SH-SY5Y (cell line): Measurements from ENCODE around the gene QDPR.

ENCODE experiments used
- GATA2 ChIP-seq: IDR thresholded peaks from 2 replicates; pipeline ENCODE4 v1.6.1; 2011; ENCODE audit warnings: mild to moderate bottlenecking, low read depth, low read length
- GATA3 ChIP-seq: IDR thresholded peaks from 2 replicates; pipeline ENCODE4 v1.6.1; 2011; ENCODE audit warnings: low read depth, mild to moderate bottlenecking, low read length, moderate library complexity

- TF ChIP-seq GATA3 (no peak), GATA2 (no peak)
Observed at GRCh38 chr4:17500574-17500973, 11.3 kb downstream of the QDPR start.
